HepG2 (cell line): Measurements from ENCODE around the gene IPO8. TPM values are rescaled to one million over a fixed set of nuclear protein-coding genes. Genes with fewer than 3 reads are reported as not detected.
A peak's percentile ranks its signal among the peaks of the same experiment; 100 is the strongest.

Experiments used
- BORCS8-MEF2B ChIP-seq: sonication (generic); formaldehyde crosslinking; IDR thresholded peaks from 2 replicates; pipeline ENCODE4 v1.8.0; 2022; ENCODE audit warnings: mild to moderate bottlenecking, missing genetic modification reagents
- DBP ChIP-seq: sonication (generic); formaldehyde crosslinking; IDR thresholded peaks from 2 replicates; pipeline ENCODE4 v1.4.0; 2020; ENCODE audit warnings: missing genetic modification reagents; ENCODE audit errors: not compliant biosample characterization
- DPF2 ChIP-seq: sonication (generic); formaldehyde crosslinking; IDR thresholded peaks from 2 replicates; pipeline ENCODE4 v1.4.0; 2020; ENCODE audit warnings: mild to moderate bottlenecking, low read depth, missing genetic modification reagents, borderline replicate concordance
- DR1 ChIP-seq: sonication (generic); formaldehyde crosslinking; IDR thresholded peaks from 2 replicates; pipeline ENCODE4 v1.8.0; 2021; ENCODE audit warnings: mild to moderate bottlenecking, missing genetic modification reagents, inconsistent platforms
- ERF ChIP-seq: IDR thresholded peaks from 2 replicates; pipeline ENCODE4 v1.6.1; 2018; ENCODE audit warnings: missing biosample characterization, missing genetic modification reagents
- ESRRA ChIP-seq: sonication (generic); formaldehyde crosslinking; IDR thresholded peaks from 2 replicates; pipeline ENCODE4 v1.5.1; 2020; ENCODE audit warnings: mild to moderate bottlenecking, low read depth, missing genetic modification reagents
- ETV5 ChIP-seq: IDR thresholded peaks from 2 replicates; pipeline ENCODE4 v1.6.1; 2018; ENCODE audit warnings: missing biosample characterization, missing genetic modification reagents, inconsistent platforms, borderline replicate concordance
- FOXK2 ChIP-seq: fragments of 450-650 bp; IDR thresholded peaks from 2 replicates; pipeline ENCODE4 v1.6.1; 2016
- HNF1A ChIP-seq, 2 experiments: sonication (generic) in 1 of 2; formaldehyde crosslinking in 1 of 2; IDR thresholded peaks; 2 replicates each; pipeline versions ENCODE4 v1.4.0 to v1.6.1; 2016 to 2020; ENCODE audit warnings: borderline replicate concordance in 1 of 2, low read depth in 1 of 2, mild to moderate bottlenecking in 1 of 2, missing genetic modification reagents in 1 of 2
- HNRNPL ChIP-seq: fragments of 200-400 bp; formaldehyde crosslinking; IDR thresholded peaks from 2 replicates; pipeline ENCODE4 v1.6.1; 2017; ENCODE audit warnings: mild to moderate bottlenecking, low read depth, low read length
- KLF6 ChIP-seq: IDR thresholded peaks from 2 replicates; pipeline ENCODE4 v1.8.0; 2016; ENCODE audit warnings: missing biosample characterization, missing genetic modification reagents
- MTA3 ChIP-seq: sonication (generic); formaldehyde crosslinking; IDR thresholded peaks from 2 replicates; pipeline ENCODE4 v1.4.0; 2020; ENCODE audit warnings: missing genetic modification reagents
- PHB2 ChIP-seq: fragments of 450-650 bp; IDR thresholded peaks from 2 replicates; pipeline ENCODE4 v1.6.1; 2018; ENCODE audit not compliant: partially characterized antibody
- RCOR2 ChIP-seq: IDR thresholded peaks from 2 replicates; pipeline ENCODE4 v1.6.1; 2016; ENCODE audit warnings: missing biosample characterization, missing genetic modification reagents
- SETDB1 ChIP-seq: sonication (generic); formaldehyde crosslinking; IDR thresholded peaks from 2 replicates; pipeline ENCODE4 v1.5.1; 2020; ENCODE audit warnings: missing genetic modification reagents, mild to moderate bottlenecking, borderline replicate concordance
- SNAI1 ChIP-seq: sonication (generic); formaldehyde crosslinking; IDR thresholded peaks from 2 replicates; pipeline ENCODE4 v1.5.0; 2020; ENCODE audit warnings: mild to moderate bottlenecking, missing genetic modification reagents, borderline replicate concordance
- TBX3 ChIP-seq: fragments of 450-650 bp; IDR thresholded peaks from 2 replicates; pipeline ENCODE4 v1.6.1; 2017; ENCODE audit warnings: antibody characterized with exemption, mild to moderate bottlenecking, inconsistent platforms, borderline replicate concordance
- TMF1 ChIP-seq: sonication (generic); formaldehyde crosslinking; IDR thresholded peaks from 2 replicates; pipeline ENCODE4 v1.8.1; 2022; ENCODE audit warnings: low read depth, missing genetic modification reagents
- ZNF101 ChIP-seq: sonication (generic); formaldehyde crosslinking; IDR thresholded peaks from 2 replicates; pipeline ENCODE4 v1.4.0; 2020; ENCODE audit warnings: mild to moderate bottlenecking, low read depth, missing genetic modification reagents, borderline replicate concordance
- ZNF576 ChIP-seq: sonication (generic); formaldehyde crosslinking; IDR thresholded peaks from 2 replicates; pipeline ENCODE4 v1.4.0; 2020; ENCODE audit warnings: mild to moderate bottlenecking, missing genetic modification reagents
- ZNF616 ChIP-seq: sonication (generic); formaldehyde crosslinking; IDR thresholded peaks from 2 replicates; pipeline ENCODE4 v1.5.0; 2020; ENCODE audit warnings: low read depth, mild to moderate bottlenecking, missing genetic modification reagents
- polyA plus RNA-seq, 8 experiments: library from polyadenylated mRNA; depleted of rRNA in 3 of 8; stranded (reverse) in 7 of 8; unstranded in 1 of 8; fragments of >200 nt; fragmentation: Illumina TruSeq in 4 of 8; extraction: Trizol in 4 of 8; gene quantifications; 2 replicates each; pipeline versions ENCODE4 v1.2.1 to v1.2.3, GENCODE V29; 2011 to 2016; ENCODE audit warnings: low read depth in 4 of 8, missing spikeins in 1 of 8, mixed read lengths in 1 of 8; ENCODE audit not compliant: insufficient read depth in 1 of 8
- total RNA-seq, 5 experiments: library from RNA; depleted of rRNA; stranded (reverse); fragments of >200 nt; fragmentation: Illumina TruSeq; extraction: Trizol; gene quantifications; 2 replicates each; pipeline ENCODE4 v1.2.3, GENCODE V29; 2016; ENCODE audit warnings: low read depth in 1 of 5
- TF ChIP-seq, protein P1 (sequence below): sonication (generic); formaldehyde crosslinking; IDR thresholded peaks from 2 replicates; pipeline ENCODE4 v1.4.0; 2020; ENCODE audit warnings: missing genetic modification reagents
- TF ChIP-seq, protein P2 (sequence below): sonication (generic); formaldehyde crosslinking; IDR thresholded peaks from 2 replicates; pipeline ENCODE4 v1.5.0; 2020; ENCODE audit warnings: missing genetic modification reagents

IPO8 gene
- total and polyA plus RNA-seq, 2 of the 13 experiments (the other 11 are each of a cell fraction or from before 2014, with no cell fraction given) = 6.3 to 21.8 TPM

DNA sequence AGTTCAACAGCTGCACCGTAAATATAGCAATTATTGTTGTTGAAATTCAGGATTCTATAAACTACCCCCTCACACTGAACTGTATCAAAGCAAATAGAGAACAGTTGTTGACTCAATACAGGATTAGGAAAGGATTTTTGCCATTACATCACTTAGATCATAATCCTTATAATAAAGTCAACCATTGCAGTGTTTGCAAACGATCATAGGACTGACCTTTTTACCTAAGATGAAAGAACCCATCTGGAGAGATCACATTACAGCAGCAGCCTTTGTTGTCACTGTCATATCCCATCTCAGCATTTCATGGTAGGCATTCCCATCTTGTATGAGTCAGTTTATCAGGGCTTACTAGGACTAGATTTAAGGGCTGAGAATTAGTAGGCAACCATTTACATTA lies 96.1 kb downstream of the IPO8 start (continued):
- TF ChIP-seq PHB2 = no peak
- TF ChIP-seq DR1 = no peak
- peak; percentile 58; the same call in 1 of the 2 replicates for TF ChIP-seq DPF2
- TF ChIP-seq SETDB1 (CRISPR knock-in tag) = no peak
- peak; percentile 87; the same call in 1 of the 2 replicates for TF ChIP-seq RCOR2 (CRISPR knock-in tag)
- peak; percentile 63; the same call in 1 of the 2 replicates for TF ChIP-seq FOXK2
- TF ChIP-seq TBX3 = peak; percentile 91
- TF ChIP-seq ZNF616 (CRISPR knock-in tag) = no peak
- TF ChIP-seq MTA3 (CRISPR knock-in tag) = no peak
- TF ChIP-seq KLF6 (CRISPR knock-in tag) = 0 out of 2 replicates have a peak, but pooled peaks have one; percentile 19
- peak; percentile 69 for TF ChIP-seq HNF1A (IDR thresholded peaks at IDR 0.05; ENCODE audit: low read depth)
- TF ChIP-seq HNF1A (CRISPR knock-in tag; IDR thresholded peaks at IDR 0.05; ENCODE audit: borderline replicate concordance) = peak; percentile 82; the same call in 1 of the 2 replicates
- TF ChIP-seq, protein P1, sequence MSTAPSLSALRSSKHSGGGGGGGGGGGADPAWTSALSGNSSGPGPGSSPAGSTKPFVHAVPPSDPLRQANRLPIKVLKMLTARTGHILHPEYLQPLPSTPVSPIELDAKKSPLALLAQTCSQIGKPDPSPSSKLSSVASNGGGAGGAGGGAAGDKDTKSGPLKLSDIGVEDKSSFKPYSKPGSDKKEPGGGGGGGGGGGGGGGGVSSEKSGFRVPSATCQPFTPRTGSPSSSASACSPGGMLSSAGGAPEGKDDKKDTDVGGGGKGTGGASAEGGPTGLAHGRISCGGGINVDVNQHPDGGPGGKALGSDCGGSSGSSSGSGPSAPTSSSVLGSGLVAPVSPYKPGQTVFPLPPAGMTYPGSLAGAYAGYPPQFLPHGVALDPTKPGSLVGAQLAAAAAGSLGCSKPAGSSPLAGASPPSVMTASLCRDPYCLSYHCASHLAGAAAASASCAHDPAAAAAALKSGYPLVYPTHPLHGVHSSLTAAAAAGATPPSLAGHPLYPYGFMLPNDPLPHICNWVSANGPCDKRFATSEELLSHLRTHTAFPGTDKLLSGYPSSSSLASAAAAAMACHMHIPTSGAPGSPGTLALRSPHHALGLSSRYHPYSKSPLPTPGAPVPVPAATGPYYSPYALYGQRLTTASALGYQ = peak; percentile 94
- no peak for TF ChIP-seq SNAI1 (CRISPR knock-in tag)
- TF ChIP-seq TMF1 = no peak
- no peak for TF ChIP-seq ZNF576 (CRISPR knock-in tag)
- peak; percentile 55; the same call in 1 of the 2 replicates for TF ChIP-seq ETV5 (CRISPR knock-in tag)
- no peak for TF ChIP-seq BORCS8-MEF2B (CRISPR knock-in tag)
- no peak for TF ChIP-seq ZNF101 (CRISPR knock-in tag)
- TF ChIP-seq ESRRA = no peak
- TF ChIP-seq DBP (CRISPR knock-in tag) = no peak
- no peak for TF ChIP-seq HNRNPL
- TF ChIP-seq, protein P2, sequence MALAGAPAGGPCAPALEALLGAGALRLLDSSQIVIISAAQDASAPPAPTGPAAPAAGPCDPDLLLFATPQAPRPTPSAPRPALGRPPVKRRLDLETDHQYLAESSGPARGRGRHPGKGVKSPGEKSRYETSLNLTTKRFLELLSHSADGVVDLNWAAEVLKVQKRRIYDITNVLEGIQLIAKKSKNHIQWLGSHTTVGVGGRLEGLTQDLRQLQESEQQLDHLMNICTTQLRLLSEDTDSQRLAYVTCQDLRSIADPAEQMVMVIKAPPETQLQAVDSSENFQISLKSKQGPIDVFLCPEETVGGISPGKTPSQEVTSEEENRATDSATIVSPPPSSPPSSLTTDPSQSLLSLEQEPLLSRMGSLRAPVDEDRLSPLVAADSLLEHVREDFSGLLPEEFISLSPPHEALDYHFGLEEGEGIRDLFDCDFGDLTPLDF = no peak
- peak; percentile 83 for TF ChIP-seq ERF
